GM19395 (cell line): ENCODE measurements around the gene NAA35.
"Not testable (repeated sequence)": the region's sequence is repeated elsewhere in the genome, so short reads cannot be mapped to it uniquely, and the experiment has no call there.

Source experiments
- ATAC-seq: cut with Tn5 transposase; IDR thresholded peaks from one replicate; pipeline ENCODE4 v1.9.1; 2021; ENCODE audit warnings: mild to moderate bottlenecking, moderate library complexity; ENCODE audit not compliant: unreplicated experiment

NAA35 gene

GRCh38 chr9:86022687-86023266, 81.8 kb downstream of the NAA35 start:
- no peak for ATAC-seq

DNA sequence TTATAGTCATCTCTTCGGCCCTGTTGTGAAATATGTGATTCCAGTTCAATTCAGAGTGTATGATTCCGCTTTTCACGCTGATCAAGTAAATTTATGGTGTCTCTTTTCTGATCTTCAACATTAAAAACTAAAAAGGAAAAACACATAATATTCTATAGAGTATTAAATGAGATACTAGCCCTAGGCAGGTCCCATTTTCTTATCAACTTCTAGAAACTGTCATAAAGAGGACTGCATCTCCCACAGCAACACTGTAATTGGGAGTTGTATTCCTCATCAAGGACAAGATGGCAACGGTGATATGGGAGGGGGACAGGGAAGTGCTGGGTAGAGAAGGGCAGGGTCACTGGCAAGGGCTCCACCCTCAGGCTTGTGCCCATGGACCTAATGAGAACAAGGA, 86.8 kb downstream of the NAA35 start:
- no peak for ATAC-seq

GRCh38 chr9:86034863-86035734, 94.2 kb downstream of the NAA35 start:
- no peak for ATAC-seq

GRCh38 chr9:86035827-86036440, 95.0 kb downstream of the NAA35 start:
- no peak for ATAC-seq

DNA sequence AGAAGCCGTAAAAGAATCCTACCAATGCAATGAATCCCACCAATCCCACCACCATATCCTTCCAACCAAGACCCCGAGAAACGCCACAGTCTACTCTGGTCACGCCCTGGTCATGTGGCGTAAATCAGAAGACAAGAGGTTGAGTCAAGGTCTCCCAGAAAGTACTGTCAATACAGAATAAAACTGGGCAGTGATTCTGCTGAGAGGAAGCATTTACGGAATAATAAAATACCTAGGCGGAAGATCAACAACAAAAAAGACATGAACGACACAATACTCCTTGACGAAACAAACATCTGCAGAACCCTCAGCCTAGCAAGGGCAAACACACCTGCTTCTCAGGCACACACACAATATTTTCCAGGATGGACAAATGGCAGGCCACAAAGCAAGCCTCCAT, 95.6 kb downstream of the NAA35 start:
- no peak for ATAC-seq

DNA sequence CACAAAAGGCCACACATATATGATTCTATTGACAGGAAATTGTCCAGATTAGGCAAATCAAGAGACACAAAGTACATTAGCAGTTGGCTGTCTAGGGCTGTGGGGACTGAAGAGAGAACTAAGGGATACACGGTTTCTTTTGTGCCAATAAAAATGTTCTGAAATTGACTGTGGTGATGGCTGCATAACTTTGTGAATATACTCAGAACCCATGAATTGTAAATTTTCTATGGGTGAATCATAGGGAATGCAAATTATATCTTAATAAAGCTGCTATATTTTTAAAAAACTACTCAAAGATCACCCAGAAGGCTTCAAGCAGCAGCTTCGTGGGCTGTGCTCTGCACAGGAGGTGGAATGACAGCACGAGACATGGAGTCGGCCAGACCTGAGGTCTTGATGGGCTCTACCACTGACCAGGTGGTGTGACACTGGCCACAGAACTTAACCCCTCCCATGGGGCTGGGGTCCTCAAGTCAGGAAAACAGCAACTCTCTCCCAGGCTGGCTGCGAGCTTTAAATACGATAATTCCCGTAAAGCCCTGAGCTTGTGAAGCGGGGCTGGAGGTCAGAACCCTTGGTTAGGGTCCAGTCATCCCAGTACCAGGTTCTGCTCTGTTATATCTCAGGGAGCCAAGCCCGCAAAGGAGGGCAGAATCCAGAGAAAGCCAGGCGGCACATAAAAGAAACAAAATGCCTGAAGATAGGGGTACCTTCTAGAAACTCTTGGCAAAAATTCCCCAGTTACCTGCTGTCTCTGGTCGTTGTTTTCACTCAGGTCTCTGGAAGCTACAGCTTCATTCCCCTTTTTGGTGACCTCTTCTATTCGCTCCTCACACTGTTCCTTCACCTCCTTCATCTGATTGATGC, 99.3 kb downstream of the NAA35 start:
- no peak for ATAC-seq

GRCh38 chr9:86040861-86041155, 99.9 kb downstream of the NAA35 start:
- ATAC-seq = no peak

GRCh38 chr9:86041311-86041741, 100.4 kb downstream of the NAA35 start:
- no peak for ATAC-seq

- ATAC-seq = no peak
Measured at GRCh38 chr9:86042199-86042978, 101.4 kb downstream of the NAA35 start.

DNA sequence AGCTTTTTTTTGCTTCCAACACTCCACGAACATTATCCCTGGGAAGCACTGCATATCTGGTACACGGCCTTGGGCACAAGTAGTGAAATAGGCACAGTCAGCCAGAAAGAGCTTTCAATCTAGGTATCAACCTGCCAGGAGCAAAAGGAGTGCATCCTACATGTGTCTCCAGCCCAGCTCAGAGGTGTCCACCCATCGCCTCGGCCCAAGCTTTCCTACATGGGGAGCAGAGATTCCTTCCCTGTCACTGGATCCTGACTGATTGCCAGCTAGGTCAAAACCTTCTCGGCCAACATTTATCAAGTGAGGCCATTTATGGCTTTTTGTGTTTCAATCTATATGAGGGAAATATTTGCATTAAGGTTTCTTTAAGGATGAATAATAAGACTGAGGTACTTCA, 102.6 kb downstream of the NAA35 start:
- ATAC-seq = no peak

GRCh38 chr9:86043999-86044398, 103.1 kb downstream of the NAA35 start:
- ATAC-seq = no peak

DNA sequence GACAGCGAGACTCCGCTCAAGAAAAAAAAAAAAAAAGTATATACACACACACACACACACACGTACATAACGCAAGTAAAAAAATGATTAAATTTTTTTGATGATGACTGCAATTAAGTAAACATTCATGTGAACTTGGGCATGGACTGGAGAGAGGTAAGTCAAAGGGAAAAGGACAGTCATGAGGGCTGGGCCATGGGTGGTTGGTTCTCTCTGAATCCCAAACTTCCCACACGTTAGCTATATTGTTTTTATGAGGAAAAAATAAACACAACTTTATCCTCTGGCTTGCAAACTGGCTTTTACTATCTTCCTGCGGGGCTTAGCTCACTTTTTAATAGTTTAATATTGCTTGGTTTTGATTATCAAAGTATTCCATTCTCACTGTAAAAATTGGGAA, 104.7 kb downstream of the NAA35 start:
- ATAC-seq = no peak

DNA sequence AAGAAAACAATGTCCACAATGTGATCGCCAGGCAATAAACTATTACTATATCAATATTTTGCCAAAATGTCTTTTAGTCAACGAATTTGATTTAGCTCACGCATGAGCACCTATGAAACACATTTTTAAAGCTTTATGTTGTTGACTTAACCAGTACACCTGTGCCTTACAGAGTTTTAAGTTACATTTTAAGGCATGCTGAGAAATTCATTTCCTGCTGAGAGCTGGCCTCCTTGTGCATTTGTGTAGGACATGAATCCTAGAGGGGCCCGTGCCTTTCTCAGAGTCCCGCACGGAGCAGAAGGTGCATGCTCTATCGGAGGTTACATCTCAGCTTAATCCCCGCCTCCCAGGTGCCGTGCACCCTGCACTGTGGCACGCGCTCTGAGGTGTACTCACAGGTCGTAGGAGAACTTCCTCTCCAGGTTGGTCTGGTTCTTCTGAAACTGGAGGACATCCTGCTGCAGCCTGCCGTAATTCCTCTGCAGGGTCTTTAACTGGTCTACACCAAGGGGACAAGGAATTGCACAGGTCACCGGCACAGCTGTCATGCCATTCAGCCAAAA, 105.2 kb downstream of the NAA35 start:
- ATAC-seq = no peak

DNA sequence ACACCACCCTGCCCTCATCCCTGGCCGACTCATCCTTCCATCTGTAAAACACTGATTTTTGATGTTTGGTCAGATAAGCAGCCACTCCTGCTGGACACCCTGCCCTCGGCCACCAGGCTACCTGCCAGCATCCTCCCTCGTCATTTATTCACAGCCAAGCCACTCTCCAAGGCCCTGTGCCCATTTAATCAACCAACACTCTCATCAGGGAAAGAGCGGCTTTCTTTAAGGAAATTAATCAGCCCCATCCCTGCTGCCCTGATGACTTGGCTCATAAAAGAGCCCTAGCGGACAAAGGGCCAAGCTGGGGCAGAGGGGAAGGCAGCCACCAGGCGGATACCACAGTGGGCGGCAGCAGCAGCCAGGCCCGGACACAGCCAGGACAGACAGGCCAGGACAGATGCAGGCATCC, 106.0 kb downstream of the NAA35 start:
- no peak for ATAC-seq

DNA sequence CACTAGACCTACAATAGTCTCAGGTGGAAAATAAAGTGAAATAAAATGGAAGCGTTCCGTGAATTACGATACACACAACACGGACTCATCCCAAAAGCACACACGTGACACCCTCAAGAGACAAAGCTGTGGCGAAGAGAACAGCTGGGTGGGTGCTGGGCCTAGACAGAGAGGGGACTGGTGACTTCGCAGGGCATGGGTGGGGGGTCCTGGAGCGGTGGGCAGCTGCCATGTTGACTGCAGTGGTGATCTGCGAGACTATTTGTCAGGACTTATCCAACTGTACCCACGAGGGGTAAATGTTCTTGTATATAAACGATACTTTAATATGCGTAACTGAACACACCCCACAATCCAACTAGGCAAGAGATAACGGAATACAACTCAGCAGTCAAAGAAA, 106.4 kb downstream of the NAA35 start:
- no peak for ATAC-seq

DNA sequence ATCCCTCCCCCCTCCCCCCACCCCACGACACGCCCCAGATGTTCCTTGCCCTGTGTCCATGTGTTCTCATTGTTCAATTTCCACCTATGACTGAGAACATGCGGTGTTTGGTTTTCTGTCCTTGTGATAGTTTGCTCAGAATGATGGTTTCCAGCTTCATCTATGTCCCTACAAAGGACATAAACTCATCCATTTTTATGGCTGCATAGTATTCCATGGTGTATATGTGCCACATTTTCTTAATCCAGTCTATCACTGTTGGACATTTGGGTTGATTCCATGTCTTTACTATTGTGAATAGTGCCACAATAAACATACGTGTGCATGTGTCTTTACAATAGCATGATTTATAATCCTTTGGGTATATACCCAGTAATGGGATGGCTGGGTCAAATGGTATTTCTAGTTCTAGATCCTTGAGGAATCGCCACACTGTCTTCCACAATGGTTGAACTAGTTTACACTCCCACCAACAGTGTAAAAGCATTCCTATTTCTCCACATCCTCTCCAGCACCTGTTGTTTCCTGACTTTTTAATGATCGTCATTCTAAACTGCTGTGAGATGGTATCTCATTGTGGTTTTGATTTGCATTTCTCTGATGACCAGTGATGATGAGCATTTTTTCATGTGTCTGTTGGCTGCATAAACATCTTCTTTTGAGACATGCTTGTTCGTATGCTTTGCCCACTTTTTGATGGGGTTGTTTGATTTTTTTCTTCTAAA, 107.2 kb downstream of the NAA35 start:
- ATAC-seq = not testable (repeated sequence)

DNA sequence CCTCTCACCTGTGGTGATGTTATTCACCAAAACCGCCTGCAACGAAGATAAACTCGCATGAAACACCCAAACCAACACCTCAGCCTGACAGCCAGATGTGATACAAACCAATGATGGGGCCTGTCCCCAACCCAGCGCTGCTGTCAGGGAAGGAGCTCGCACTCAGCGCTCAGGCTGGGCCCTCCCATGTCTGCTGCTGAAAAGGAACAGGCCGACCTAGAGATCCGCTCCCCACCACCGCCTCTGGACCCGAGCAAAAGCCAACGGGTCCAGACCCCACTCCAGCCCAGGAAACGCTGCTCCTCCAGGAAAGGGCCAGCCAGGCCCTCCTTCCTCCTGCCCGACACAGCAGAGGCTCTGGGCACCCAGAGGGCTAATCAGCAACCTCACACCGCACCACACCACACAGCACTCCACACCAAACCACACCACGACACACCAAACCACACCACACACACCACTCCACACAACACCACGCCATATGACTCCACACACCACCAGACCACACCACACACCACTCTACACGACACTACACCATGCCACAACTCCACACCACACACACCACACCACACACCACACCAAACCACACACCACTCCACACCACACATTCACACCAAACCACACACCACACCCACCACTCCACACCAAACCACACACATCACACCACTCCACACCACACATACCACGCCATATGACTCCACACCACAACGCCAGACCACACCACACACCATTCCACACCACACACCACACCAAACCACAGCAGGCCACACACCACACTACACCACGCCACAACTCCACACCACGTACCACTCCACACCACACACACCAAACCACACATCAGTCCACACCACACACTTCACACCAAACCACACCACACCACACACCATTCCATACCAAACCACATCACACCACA, 111.9 kb downstream of the NAA35 start:
- no peak for ATAC-seq

DNA sequence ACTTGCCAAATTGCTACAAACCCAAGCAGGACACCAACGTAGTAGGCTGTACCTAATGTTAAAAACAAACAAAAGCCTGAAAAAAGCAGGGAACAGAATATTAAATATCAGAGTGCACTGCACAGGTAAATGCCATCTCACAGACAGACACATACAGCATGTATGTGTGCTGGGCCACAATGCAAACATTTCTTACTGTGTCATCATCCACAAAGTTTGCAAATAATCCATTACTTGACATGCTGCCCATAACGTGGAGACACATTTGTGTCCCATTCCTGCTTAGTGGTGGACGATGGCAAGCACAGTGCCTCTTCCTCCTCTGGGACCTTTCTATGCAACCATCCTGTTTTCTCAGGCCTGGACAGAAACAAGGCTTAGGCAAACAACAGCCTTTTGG, 113.7 kb downstream of the NAA35 start:
- ATAC-seq = no peak

GRCh38 chr9:86057491-86057890, 116.5 kb downstream of the NAA35 start:
- ATAC-seq = no peak
